Neural progenitor cell (in vitro differentiated cells): Measurements from ENCODE around the gene CAST. TPM values are rescaled to one million over a fixed set of nuclear protein-coding genes. Genes with fewer than 3 reads are reported as not detected.

Experiments used
- DNase-seq: peaks from one replicate; pipeline ENCODE4 v3.0.0-alpha.2; 2016; ENCODE audit warnings: low spot score
- H2AFZ ChIP-seq: fragments of 200-600 bp; sonication (generic); replicated peaks from 2 replicates; pipeline ENCODE4 v1.6.1; 2016; ENCODE audit warnings: antibody characterized with exemption
- H3F3A ChIP-seq: fragments of 200-600 bp; sonication (generic); 2 replicates; pipeline ENCODE4 v1.6.1; 2016; ENCODE audit warnings: antibody characterized with exemption, low read depth
- H3K27ac ChIP-seq: fragments of 200-600 bp; sonication (generic); 2 replicates; pipeline ENCODE4 v1.5.1; 2016; ENCODE audit warnings: mild to moderate bottlenecking
- H3K27me3 ChIP-seq: fragments of 200-600 bp; sonication (generic); 2 replicates; pipeline ENCODE4 v1.6.1; 2016; ENCODE audit warnings: mild to moderate bottlenecking, moderate library complexity
- H3K36me3 ChIP-seq: fragments of 200-600 bp; sonication (generic); 2 replicates; pipeline ENCODE4 v1.5.1; 2016
- H3K4me1 ChIP-seq: fragments of 200-600 bp; sonication (generic); 2 replicates; pipeline ENCODE4 v1.6.1; 2016; ENCODE audit warnings: mixed run types
- H3K4me2 ChIP-seq: fragments of 200-600 bp; sonication (generic); 2 replicates; pipeline ENCODE4 v1.6.1; 2016
- H3K4me3 ChIP-seq: fragments of 200-600 bp; sonication (generic); 2 replicates; pipeline ENCODE4 v1.5.1; 2016
- H3K79me2 ChIP-seq: fragments of 200-600 bp; sonication (generic); 2 replicates; pipeline ENCODE4 v1.6.1; 2016; ENCODE audit warnings: low read depth
- H3K9ac ChIP-seq: fragments of 200-600 bp; sonication (generic); 2 replicates; pipeline ENCODE4 v1.6.1; 2016
- H3K9me3 ChIP-seq: fragments of 200-600 bp; sonication (generic); 2 replicates; pipeline ENCODE4 v1.5.1; 2016; ENCODE audit warnings: low read depth
- H4K20me1 ChIP-seq: fragments of 200-600 bp; sonication (generic); 2 replicates; pipeline ENCODE4 v1.6.1; 2016; ENCODE audit warnings: low read depth
- H3K27ac Mint-ChIP-seq: 3 replicates; pipeline ENCODE4 v1.8.0; 2021; ENCODE audit warnings: mixed read lengths
- H3K27me3 Mint-ChIP-seq: 2 replicates; pipeline ENCODE4 v1.8.0; 2022; ENCODE audit warnings: low read depth, mild to moderate bottlenecking, inconsistent platforms, moderate library complexity, mixed read lengths; ENCODE audit not compliant: insufficient read depth
- H3K36me3 Mint-ChIP-seq: 3 replicates; pipeline ENCODE4 v1.8.0; 2021; ENCODE audit warnings: mixed read lengths
- H3K4me1 Mint-ChIP-seq: 3 replicates; pipeline ENCODE4 v1.8.0; 2021; ENCODE audit warnings: mixed read lengths
- H3K4me3 Mint-ChIP-seq: 3 replicates; pipeline ENCODE4 v1.8.0; 2021; ENCODE audit warnings: mild to moderate bottlenecking, moderate library complexity, mixed read lengths
- H3K9me3 Mint-ChIP-seq: 3 replicates; pipeline ENCODE4 v1.8.0; 2020; ENCODE audit warnings: mixed read lengths
- EZH2 ChIP-seq: fragments of 200-600 bp; sonication (generic); IDR thresholded peaks from 2 replicates; pipeline ENCODE4 v1.6.1; 2017; ENCODE audit warnings: antibody characterized with exemption, mild to moderate bottlenecking, moderate library complexity
- EZH2phosphoT487 ChIP-seq: fragments of 200-600 bp; sonication (generic); IDR thresholded peaks from 2 replicates; pipeline ENCODE4 v1.6.1; 2017; ENCODE audit warnings: antibody characterized with exemption
- total RNA-seq: library from RNA; depleted of rRNA; stranded (reverse); fragments of >200 nt; gene quantifications from 2 replicates; pipeline ENCODE4 v1.2.3, GENCODE V29; 2015; ENCODE audit warnings: low replicate concordance
- TF ChIP-seq, protein P1 (sequence below): fragments of 200-600 bp; sonication (generic); IDR thresholded peaks from 2 replicates; pipeline ENCODE4 v1.5.1; 2017; ENCODE audit warnings: antibody characterized with exemption, mild to moderate bottlenecking

CAST gene
- total RNA-seq, 1 donor from 2014 or later, result 64.6 TPM

DNA sequence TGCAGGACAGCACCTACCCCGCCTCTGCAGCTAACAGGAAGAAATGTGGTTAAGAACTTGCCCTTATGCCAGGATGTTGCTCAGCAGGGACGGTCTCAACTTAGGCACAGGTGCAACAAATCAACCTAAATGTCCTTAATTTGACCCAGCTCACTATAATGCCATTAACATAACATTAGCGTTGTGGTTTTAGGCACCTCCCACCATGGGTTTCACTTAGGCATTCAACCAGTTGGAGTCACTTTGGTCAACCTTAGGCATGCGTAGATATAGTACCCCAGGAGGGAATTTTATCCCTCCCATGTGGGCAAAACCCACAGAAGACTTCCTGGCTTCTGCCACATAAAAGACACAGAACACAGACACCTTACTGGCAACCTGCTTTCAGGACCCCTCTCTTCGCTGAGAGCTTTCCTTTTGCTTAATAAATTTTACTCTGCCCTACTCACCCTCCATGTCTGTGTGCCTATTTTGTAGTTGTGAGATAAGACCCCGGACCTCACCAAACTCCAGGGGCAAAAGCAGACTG is 154.3 kb downstream of the CAST start:
- H3K9me3 ChIP-seq, result no peaks in the 10 kb centered on the region
- Mint-ChIP-seq H3K27me3 (no peaks in the 10 kb centered on the region), H3K4me1 (no peaks in the 10 kb centered on the region), H3K9me3 (no peaks in the 10 kb centered on the region), H3K36me3 (no peaks in the 10 kb centered on the region), H3K4me3 (no peak overlapping the region), H3K27ac (no peak overlapping the region)
- no peaks in the 10 kb centered on the region for H3K36me3 ChIP-seq
- H3K9ac ChIP-seq, result no peak overlapping the region
- H2AFZ ChIP-seq, result no peak overlapping the region
- H3K4me2 ChIP-seq, result no peak overlapping the region
- no peak overlapping the region for H3K4me3 ChIP-seq
- H3K27me3 ChIP-seq, result no peaks in the 10 kb centered on the region
- H4K20me1 ChIP-seq, result no peaks in the 10 kb centered on the region
- no peak for DNase-seq
- H3K79me2 ChIP-seq, result no peaks in the 10 kb centered on the region
- no peak overlapping the region for H3K27ac ChIP-seq
- H3K4me1 ChIP-seq, result no peaks in the 10 kb centered on the region
- H3F3A ChIP-seq, result no peaks in the 10 kb centered on the region
- TF ChIP-seq, protein P1, sequence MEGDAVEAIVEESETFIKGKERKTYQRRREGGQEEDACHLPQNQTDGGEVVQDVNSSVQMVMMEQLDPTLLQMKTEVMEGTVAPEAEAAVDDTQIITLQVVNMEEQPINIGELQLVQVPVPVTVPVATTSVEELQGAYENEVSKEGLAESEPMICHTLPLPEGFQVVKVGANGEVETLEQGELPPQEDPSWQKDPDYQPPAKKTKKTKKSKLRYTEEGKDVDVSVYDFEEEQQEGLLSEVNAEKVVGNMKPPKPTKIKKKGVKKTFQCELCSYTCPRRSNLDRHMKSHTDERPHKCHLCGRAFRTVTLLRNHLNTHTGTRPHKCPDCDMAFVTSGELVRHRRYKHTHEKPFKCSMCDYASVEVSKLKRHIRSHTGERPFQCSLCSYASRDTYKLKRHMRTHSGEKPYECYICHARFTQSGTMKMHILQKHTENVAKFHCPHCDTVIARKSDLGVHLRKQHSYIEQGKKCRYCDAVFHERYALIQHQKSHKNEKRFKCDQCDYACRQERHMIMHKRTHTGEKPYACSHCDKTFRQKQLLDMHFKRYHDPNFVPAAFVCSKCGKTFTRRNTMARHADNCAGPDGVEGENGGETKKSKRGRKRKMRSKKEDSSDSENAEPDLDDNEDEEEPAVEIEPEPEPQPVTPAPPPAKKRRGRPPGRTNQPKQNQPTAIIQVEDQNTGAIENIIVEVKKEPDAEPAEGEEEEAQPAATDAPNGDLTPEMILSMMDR, result no peak
- TF ChIP-seq EZH2 (no peak), EZH2phosphoT487 (no peak)

DNA sequence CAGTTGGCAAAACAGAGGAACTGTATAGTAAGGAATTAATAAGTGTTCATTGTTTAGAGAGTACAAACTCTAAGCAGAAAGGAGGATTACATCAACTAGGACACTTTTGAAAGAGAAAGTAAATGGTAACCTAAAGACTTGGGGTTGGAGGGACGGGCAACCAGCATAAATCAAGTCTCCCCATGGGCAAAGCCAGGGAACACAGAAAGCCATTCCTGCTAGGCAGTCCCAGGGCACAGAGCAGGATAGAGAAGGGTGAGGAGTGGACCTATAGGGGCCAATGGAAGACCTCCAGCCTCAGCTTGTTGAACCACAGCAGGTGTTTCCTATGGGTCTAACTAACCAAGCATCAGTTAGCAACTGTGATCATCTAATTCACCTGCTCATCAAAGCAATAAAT is 154.8 kb downstream of the CAST start:
- no peak for DNase-seq
- Mint-ChIP-seq H3K27ac (no peak overlapping the region), H3K4me3 (no peak overlapping the region), H3K36me3 (no peaks in the 10 kb centered on the region), H3K27me3 (no peaks in the 10 kb centered on the region), H3K4me1 (no peaks in the 10 kb centered on the region), H3K9me3 (no peaks in the 10 kb centered on the region)
- Histone ChIP-seq H4K20me1 (no peaks in the 10 kb centered on the region), H3K27me3 (no peaks in the 10 kb centered on the region), H3F3A (no peaks in the 10 kb centered on the region), H3K36me3 (no peaks in the 10 kb centered on the region), H2AFZ (no peak overlapping the region), H3K4me3 (no peak overlapping the region), H3K9me3 (no peaks in the 10 kb centered on the region), H3K27ac (no peak overlapping the region), H3K9ac (no peak overlapping the region), H3K79me2 (no peaks in the 10 kb centered on the region), H3K4me1 (no peaks in the 10 kb centered on the region), H3K4me2 (no peak overlapping the region)
- TF ChIP-seq, protein P1, result no peak
- TF ChIP-seq EZH2phosphoT487, result no peak
- TF ChIP-seq EZH2, result no peak

DNA sequence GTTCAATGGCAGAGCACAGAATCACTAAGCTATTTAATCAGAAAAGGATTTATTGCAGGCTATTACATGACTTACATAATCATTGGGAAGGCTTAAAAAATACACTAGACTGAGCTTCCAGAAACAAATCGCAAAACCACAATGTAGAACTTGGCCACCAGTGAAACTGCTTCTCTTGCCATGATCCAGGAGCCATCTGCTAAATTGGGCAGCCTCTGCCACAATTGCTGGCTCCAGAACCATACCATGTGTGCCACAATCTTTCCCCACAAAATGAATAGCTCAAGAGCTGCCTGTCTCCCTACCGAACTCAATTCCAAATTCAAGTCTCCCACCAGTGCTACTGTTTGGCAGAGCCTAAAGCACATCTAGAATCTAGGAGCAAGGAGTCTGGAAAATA is 155.3 kb downstream of the CAST start:
- no peak overlapping the region for H3K4me2 ChIP-seq
- no peaks in the 10 kb centered on the region for H3F3A ChIP-seq
- no peak overlapping the region for H3K4me3 Mint-ChIP-seq
- no peaks in the 10 kb centered on the region for H3K36me3 Mint-ChIP-seq
- H3K9ac ChIP-seq, result no peak overlapping the region
- no peak overlapping the region for H2AFZ ChIP-seq
- H3K27ac ChIP-seq, result no peak overlapping the region
- H3K27me3 Mint-ChIP-seq, result no peaks in the 10 kb centered on the region
- H3K79me2 ChIP-seq, result no peaks in the 10 kb centered on the region
- H3K4me1 ChIP-seq, result no peaks in the 10 kb centered on the region
- no peaks in the 10 kb centered on the region for H3K9me3 Mint-ChIP-seq
- no peak overlapping the region for H3K4me3 ChIP-seq
- no peaks in the 10 kb centered on the region for H3K4me1 Mint-ChIP-seq
- no peak overlapping the region for H3K27ac Mint-ChIP-seq
- no peaks in the 10 kb centered on the region for H3K27me3 ChIP-seq
- H4K20me1 ChIP-seq, result no peaks in the 10 kb centered on the region
- no peak for DNase-seq
- TF ChIP-seq EZH2 (no peak), EZH2phosphoT487 (no peak)
- TF ChIP-seq, protein P1, result no peak
- no peaks in the 10 kb centered on the region for H3K36me3 ChIP-seq
- no peaks in the 10 kb centered on the region for H3K9me3 ChIP-seq
